Measurements from ENCODE around the gene EXOC6B.

DNA sequence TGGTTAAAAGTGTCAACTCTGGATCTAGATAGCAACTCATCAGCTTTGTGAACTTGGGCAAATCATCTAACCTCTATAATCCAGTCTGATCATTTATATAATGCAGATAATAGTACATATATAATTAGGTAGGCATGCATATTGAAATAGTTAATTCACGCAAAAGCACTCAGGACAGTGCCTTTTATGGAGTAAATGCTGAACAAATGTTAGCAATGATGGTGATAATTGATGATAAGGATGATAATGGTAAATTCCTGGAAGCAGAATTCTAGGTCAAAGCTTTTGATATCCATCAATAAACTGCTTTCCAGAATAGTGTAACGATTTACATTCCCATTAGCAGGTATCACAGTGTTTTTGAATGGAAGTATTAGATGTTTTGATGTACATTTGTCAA is 618.5 kb downstream of the EXOC6B start:
- TF ChIP-seq, protein P1, sequence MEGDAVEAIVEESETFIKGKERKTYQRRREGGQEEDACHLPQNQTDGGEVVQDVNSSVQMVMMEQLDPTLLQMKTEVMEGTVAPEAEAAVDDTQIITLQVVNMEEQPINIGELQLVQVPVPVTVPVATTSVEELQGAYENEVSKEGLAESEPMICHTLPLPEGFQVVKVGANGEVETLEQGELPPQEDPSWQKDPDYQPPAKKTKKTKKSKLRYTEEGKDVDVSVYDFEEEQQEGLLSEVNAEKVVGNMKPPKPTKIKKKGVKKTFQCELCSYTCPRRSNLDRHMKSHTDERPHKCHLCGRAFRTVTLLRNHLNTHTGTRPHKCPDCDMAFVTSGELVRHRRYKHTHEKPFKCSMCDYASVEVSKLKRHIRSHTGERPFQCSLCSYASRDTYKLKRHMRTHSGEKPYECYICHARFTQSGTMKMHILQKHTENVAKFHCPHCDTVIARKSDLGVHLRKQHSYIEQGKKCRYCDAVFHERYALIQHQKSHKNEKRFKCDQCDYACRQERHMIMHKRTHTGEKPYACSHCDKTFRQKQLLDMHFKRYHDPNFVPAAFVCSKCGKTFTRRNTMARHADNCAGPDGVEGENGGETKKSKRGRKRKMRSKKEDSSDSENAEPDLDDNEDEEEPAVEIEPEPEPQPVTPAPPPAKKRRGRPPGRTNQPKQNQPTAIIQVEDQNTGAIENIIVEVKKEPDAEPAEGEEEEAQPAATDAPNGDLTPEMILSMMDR (conservative IDR thresholded peaks at IDR 0.05; ENCODE audit: low read length): no peak
- no peak for TF ChIP-seq EZH2phosphoT487 (IDR thresholded peaks at IDR 0.05; ENCODE audit: borderline replicate concordance)
